NCI-H82 (cell line): ENCODE measurements around the gene ATAD3C.
"Not testable (repeated sequence)": the region's sequence is repeated elsewhere in the genome, so short reads cannot be mapped to it uniquely, and the experiment has no call there.

Source experiments
- DNase-seq: peaks from one replicate; lab custom pipeline; 2025; lab: John Stamatoyannopoulos, UW

Gene ATAD3C

DNA sequence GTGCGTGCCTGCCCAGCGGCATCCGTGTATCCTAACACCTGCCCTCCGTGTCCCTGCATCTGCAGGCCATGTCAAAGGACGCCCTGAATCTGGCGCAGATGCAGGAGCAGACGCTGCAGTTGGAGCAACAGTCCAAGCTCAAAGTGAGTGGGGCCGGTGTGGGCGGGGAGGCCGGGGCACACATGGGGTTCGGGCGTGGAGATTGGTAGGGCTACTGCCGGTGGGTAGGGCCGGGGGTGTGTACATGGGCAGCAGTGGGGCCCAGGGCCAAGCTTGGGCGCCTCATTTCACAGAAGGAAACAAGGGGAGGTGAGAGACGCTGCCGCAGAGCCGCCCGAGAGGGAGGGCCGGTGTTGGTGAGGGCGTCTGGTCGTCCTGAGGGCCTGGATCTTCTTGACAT lies 1.1 kb downstream of the ATAD3C start:
- DNase-seq, result not testable (repeated sequence)

GRCh38 chr1:1451696-1452364 lies 2.3 kb downstream of the ATAD3C start:
- DNase-seq, result no peak

DNA sequence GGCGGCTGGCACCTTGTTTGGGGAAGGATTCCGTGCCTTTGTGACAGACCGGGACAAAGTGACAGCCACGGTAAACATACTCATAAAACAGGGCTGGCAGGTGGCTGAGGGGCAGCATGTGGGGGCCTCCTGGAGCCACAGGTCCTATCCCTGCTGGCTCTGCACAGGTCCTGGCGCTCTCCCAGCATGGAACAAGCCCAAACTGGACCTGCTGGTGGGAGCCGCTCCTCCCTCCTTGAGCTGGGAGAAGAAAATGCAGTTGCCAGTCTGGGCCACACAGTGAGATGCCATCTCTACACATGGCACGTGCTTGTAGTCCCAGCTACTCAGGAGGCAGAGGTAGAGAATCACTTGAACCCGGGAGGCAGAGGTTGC lies 2.9 kb downstream of the ATAD3C start:
- DNase-seq, result not testable (repeated sequence)

DNA sequence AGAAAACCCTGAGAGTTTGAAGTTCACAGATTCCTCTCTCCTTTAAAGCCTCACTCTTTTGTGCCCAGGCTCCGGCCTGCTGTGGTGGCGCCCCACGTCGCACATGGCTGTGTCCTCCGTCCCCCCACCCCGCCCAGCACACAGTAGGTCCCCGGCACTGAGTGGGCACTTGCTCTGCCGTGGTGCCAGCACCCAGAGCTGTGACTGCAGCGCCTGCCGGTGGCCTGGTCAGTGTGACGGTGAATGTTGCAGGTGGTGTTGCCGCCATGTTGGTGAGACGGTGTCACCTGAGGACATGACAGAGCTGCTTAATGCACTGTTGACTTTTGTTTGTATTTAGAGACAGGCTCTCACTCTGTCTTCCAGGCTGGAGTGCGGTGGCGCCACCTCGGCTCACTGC lies 3.4 kb downstream of the ATAD3C start:
- no peak for DNase-seq

DNA sequence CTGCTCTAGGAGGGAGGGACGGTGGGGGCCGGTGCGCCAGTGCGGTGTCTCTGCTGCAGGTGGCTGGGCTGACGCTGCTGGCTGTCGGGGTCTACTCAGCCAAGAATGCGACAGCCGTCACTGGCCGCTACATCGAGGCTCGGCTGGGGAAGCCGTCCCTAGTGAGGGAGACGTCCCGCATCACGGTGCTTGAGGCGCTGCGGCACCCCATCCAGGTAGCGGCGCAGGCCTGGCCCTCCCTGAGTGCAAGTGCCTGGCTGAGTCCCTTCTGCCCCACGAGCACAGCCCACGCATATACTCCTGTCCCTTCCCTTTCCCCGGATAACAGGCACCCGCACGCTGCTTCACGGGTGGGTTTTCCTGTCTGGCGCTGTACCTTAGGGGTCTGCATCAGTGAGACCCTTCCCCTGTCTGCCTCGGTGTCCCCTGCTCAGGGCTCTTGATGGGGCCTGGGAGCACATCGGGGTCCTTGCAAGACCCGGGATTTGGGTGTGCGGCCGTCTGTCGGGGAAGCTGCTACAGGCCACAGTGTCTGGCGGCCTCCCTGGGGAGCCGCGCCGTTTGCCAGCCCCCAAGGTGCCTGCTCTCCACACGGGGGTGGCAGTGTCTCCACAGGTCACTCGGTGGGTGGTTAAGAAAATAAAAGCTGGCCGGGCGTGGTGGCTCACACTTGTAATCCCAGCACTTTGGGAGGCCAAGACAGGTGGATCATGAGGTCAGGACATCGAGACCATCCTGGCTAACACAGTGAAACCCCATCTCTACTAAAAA lies 5.0 kb downstream of the ATAD3C start:
- not testable (repeated sequence) for DNase-seq

DNA sequence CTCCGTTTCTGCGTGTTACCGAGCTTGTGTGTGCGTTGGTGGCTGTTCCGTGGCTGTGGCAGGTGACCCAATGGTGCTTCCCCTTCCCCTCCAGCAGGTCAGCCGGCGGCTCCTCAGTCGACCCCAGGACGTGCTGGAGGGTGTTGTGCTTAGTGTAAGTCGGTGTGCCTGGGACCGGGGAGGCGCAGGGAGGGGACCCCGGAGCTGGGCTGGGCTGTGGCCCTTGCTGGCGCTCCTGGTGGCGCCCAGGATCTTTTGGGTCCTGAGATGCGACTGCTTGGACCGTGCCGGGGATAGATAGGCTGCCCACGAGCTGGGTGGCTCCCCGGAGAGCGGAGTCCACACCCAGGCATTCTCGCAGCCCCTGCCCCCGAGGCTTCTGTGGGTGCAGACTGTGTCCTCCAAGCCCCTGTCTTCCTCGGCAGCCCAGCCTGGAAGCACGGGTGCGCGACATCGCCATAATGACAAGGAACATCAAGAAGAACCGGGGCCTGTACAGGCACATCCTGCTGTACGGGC lies 5.9 kb downstream of the ATAD3C start:
- DNase-seq, result no peak

GRCh38 chr1:1455934-1456333 lies 6.4 kb downstream of the ATAD3C start:
- not testable (repeated sequence) for DNase-seq

DNA sequence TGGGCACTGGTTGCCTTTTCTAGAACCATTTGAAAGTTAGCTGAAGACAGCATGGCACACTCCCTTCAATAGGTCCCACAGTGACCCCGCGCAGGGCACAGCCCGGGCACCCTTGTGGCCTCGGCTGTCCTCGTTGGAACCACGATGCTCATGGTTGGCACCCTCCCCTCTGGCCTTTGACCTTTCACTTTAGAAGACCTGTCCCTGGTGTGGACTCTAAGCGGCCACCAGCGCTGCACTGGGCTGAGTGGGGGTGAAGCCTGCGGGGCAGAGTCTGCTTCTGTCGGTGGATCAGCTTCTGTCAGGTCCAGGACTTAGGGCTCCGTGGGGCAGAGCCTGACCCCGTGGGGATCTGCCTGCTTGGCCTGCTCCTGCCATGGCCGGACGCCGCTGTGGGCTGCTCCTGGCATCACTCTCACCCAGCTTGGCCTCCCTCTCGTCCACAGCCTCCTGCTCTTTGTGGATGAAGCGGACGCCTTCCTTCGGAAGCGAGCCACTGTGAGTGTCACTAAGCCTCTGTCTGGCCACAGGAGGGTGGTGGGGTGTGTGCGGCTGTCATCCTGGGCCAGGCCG lies 7.3 kb downstream of the ATAD3C start:
- DNase-seq, result not testable (repeated sequence)

GRCh38 chr1:1459156-1459555 lies 9.7 kb downstream of the ATAD3C start:
- not testable (repeated sequence) for DNase-seq

DNA sequence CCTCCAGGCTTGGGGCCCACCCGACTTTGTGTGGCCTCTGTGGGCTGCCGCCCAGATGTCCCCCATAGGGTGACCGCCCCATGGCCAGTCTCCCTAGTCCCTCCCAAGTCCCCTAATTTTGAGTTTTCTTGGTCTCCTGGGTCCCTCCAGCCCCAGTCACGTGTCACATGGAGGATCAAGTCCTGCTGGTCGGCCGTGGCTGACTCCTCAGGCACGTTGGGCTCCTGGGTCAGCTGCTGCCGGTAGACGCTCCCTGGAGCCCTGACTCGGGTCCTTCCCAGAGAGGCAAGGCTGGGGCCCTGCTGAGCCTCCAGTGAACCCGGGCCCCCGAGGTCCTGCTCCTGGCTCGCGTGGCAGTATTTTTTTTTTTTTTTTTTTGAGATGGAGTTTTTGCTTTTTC lies 10.2 kb downstream of the ATAD3C start:
- DNase-seq, result not testable (repeated sequence)

DNA sequence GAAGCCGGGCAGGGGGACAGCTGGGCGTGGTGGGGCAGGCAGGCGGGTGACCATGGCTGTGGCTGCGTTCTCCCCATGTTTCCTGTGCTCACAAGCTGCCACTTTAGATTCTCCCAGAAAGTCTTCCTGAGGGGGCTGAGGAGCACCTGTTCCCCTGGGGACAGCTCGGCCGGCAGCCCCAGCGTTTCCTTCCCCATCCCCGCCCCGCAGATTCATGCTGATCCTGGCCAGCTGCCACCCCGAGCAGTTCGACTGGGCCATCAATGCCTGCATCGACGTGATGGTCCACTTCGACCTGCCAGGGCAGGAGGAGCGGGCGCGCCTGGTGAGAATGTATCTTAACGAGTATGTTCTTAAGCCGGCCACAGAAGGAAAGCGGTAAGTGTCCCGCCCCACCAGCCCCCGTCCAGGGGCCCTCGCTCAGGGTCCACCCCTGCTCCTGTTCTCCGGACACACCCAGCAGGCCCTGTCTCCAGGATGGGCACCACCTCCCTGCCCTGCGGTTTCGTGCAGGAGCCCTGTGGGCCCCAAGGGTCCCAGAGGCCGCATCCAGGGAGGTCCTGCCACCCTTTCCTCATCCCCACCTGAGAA lies 11.1 kb downstream of the ATAD3C start:
- DNase-seq, result no peak

GRCh38 chr1:1461721-1462317 lies 12.3 kb downstream of the ATAD3C start:
- DNase-seq, result peak; percentile 41

DNA sequence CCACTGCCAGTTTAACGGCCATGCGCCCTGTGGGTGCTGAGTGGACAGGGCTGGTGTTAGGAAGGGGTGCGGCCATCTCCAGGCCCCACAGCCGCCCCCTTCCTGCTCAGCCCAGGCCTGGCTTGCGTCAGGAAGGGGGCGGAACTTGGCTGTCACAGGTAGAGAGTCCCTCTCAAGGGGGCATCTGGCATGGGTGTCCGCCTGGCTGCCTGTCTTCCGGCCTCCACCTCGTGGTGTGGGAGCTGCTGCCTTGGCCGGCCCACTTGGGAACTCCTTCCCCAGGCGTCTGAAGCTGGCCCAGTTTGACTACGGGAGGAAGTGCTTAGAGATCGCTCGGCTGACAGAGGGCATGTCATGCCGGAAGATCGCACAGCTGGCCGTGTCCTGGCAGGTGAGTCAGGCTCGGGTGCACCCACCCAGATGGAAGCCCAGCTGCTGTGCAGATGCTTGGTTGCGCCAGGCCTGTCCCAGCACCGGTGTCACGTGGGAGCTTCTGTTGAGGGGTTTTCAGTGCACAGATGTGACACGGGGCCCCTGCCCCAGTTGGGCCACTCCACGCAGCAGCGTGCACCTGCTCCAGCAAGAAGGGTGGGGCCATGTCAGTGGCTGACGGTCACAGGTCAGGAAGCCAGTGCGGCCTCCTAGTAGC lies 13.0 kb downstream of the ATAD3C start:
- peak; percentile 47 for DNase-seq

DNA sequence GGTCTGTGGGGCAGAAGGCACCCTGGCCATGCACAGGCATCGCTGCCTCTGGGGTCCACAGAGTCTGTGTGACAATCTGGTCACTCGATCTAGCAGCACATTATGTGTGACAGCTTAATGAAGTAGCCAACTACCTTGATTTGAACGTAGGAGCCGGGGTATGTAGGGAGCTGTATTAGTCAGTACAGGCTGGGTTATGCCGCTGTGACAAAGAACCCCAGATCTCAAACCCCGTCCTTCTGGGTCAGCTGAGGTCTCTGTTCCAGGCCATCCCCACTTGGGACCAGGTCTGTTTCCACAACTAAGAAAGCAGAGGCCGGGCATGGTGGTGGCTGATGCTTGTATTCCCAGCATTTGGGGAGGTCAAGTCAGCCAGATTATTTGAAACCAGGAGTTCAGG lies 13.8 kb downstream of the ATAD3C start:
- DNase-seq, result no peak

DNA sequence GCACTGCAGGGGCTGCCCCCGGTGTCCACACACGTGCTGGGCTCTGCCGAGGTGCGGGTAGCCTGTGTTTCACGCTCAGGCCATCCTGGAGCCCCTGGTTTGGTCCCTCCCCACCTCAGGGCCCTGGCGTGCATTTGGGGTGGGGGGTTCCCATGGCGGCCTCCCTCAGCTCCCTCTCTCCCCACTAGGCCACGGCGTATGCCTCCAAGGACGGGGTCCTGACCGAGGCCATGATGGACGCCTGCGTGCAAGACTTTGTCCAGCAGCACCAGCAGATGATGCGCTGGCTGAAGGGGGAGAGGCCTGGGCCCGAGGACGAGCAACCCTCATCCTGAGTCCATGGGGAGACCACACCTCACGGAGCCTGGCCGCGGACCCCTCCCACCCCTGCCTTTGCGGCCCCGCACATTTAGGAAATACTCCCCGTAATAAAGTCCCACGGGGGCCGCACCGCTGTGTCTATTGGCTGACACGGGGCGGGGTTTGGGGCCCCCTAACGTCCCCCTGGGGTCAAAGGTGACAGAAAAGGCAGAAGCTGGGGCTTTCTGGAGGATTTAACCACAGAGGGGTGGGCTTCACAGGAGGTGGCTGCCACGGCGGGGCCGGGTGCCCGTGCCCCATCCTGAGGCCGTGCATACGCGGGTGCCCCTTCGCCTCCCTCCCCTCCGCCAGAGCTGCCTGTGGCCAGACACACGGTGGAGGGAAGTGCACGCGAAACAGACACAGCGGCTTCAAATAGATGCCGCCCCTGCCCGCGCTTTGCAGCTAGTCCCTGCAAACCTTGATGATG lies 18.9 kb downstream of the ATAD3C start:
- not testable (repeated sequence) for DNase-seq

- peak; percentile 52 for DNase-seq
Observed at GRCh38 chr1:1470626-1471388, 21.3 kb downstream of the ATAD3C start.

DNA sequence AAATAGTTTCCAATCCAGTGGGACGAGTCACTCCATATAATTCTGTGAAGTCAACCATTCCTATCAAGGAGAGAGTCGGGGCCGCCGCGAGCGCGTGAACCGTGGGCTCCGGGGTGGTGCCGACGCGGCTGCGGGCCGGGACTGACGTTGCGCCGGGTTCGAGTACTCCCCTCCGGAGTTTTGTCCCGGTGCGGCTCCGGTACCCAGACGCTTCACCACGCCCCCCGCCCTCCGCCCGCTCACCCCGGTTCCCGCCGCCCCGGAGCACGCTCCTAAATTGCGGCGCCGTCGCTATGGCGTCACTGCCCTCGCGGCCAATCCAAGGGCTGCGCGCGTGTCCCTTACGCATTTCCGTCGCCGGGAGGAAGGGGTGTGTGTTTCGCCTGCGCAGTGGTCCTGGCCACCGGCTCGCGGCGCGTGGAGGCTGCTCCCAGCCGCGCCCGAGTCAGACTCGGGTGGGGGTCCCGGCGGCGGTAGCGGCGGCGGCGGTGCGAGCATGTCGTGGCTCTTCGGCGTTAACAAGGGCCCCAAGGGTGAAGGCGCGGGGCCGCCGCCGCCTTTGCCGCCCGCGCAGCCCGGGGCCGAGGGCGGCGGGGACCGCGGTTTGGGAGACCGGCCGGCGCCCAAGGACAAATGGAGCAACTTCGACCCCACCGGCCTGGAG lies 22.0 kb downstream of the ATAD3C start, which contains the start of gene ATAD3B:
TSS of gene ATAD3B (plus strand) at position 377 of the 664 bp plus-strand sequence. CDS start at position 497, 120 bp downstream.
- peak; percentile 98 for DNase-seq

DNA sequence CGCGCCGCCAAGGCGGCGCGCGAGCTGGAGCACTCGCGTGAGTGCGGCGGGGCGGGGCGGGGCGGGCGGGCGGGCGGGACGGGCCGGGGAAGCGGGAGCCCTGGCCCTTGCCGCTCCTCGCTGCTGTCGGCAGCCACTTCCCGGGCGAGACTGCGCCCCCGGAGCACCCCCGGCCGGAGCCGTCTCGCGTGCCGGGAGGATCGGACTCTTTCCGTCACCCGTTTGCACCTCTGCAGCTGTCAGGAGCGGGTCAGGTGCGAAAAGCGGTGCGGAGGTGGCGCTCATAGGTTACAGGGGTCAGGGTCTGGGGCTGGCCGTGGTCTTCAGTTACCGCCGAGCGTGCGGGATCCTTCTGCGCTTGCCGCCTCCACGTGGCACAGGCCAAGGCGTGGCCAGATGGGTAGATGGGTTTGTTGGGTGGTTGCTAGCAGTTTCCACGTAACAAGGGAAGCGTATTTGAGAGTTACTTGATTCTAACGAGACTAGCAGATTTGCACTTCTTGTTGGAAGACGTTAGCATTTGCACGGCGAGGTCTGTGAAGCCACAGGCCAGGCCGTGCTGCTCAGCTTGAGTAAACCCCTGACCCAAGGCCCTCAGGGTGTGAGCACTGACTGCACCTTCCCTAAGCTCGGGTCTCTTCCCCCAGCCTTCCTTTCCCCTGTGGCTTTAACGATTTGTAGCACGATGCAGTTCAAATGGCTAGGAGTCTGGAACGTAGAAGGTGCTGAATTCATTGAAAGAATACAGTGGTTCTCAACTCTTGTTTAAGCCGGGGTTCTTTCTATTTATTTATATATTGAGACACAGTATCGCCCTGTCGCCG lies 22.8 kb downstream of the ATAD3C start:
- peak; percentile 52 for DNase-seq
